ENCODE data around the gene KRT31. TPM values are rescaled to one million over a fixed set of nuclear protein-coding genes. Genes with fewer than 3 reads are reported as not detected.
"Not testable (repeated sequence)": the region's sequence is repeated elsewhere in the genome, so short reads cannot be mapped to it uniquely, and the experiment has no call there.

Gene KRT31
- total RNA-seq, 2 experiments from 2014 or later: not detected

- Mint-ChIP-seq H3K27ac (no peak overlapping the region), H3K4me1 (peaks cover 2% of the 10 kb centered on the region), H3K36me3 (peaks cover 7% of the 10 kb centered on the region), H3K9me3 (peaks cover 14% of the 10 kb centered on the region), H3K27me3 (peaks cover 4% of the 10 kb centered on the region), H3K4me3 (no peak overlapping the region)
- no peak for DNase-seq
Measured at GRCh38 chr17:41383690-41384089, 13.7 kb downstream of the KRT31 start.

- Mint-ChIP-seq H3K27ac (no peak overlapping the region), H3K4me3 (no peak overlapping the region), H3K36me3 (peaks cover 5% of the 10 kb centered on the region), H3K27me3 (peaks cover 4% of the 10 kb centered on the region), H3K9me3 (peaks cover 10% of the 10 kb centered on the region), H3K4me1 (peaks cover 6% of the 10 kb centered on the region)
- no peak for DNase-seq
Measured at GRCh38 chr17:41382394-41382793, 15.0 kb downstream of the KRT31 start.

GRCh38 chr17:41381943-41382342 lies 15.5 kb downstream of the KRT31 start, which contains the start of gene KRT34:
Gene KRT34, minus strand, starts transcription at chr17:41382306. Its CDS starts 60 bp downstream, at chr17:41382246.
- H3K27ac Mint-ChIP-seq, H3K9me3 Mint-ChIP-seq, DNase-seq, H3K4me1 Mint-ChIP-seq, H3K27me3 Mint-ChIP-seq, H3K36me3 Mint-ChIP-seq, H3K4me3 Mint-ChIP-seq: not testable (repeated sequence)

- H3K4me3 Mint-ChIP-seq, H3K4me1 Mint-ChIP-seq, H3K27me3 Mint-ChIP-seq, H3K27ac Mint-ChIP-seq, H3K36me3 Mint-ChIP-seq, DNase-seq, H3K9me3 Mint-ChIP-seq: not testable (repeated sequence)
Measured at GRCh38 chr17:41380091-41380490, 17.3 kb downstream of the KRT31 start.

GRCh38 chr17:41377546-41377945 lies 19.9 kb downstream of the KRT31 start:
- Mint-ChIP-seq H3K4me1 (peaks cover 6% of the 10 kb centered on the region), H3K4me3 (no peak overlapping the region)

GRCh38 chr17:41369713-41370112 lies 27.7 kb downstream of the KRT31 start, which contains the start of gene KRT33B:
Gene KRT33B, minus strand, starts transcription at chr17:41369813. Its CDS starts 63 bp downstream, at chr17:41369750.
- H3K36me3 Mint-ChIP-seq: no peaks in the 10 kb centered on the region
- H3K9me3 Mint-ChIP-seq: peaks cover 6% of the 10 kb centered on the region
- H3K27me3 Mint-ChIP-seq: no peaks in the 10 kb centered on the region
- no peak within 1 kb of the TSS for H3K27ac Mint-ChIP-seq
- H3K4me3 Mint-ChIP-seq: no peak within 1 kb of the TSS
- no peaks in the 10 kb centered on the region for H3K4me1 Mint-ChIP-seq
- DNase-seq: no peak

More at GRCh38 chr17:41377546-41377945, 19.9 kb downstream of the KRT31 start:
- Mint-ChIP-seq H3K9me3 (peaks cover 9% of the 10 kb centered on the region), H3K27ac (no peak overlapping the region), H3K36me3 (no peaks in the 10 kb centered on the region), H3K27me3 (no peaks in the 10 kb centered on the region)
- DNase-seq: no peak

- no peaks in the 10 kb centered on the region for H3K36me3 Mint-ChIP-seq
- no peak for DNase-seq
- H3K4me1 Mint-ChIP-seq: peaks cover 5% of the 10 kb centered on the region
- H3K4me3 Mint-ChIP-seq: no peak overlapping the region
- no peak overlapping the region for H3K27ac Mint-ChIP-seq
- no peaks in the 10 kb centered on the region for H3K27me3 Mint-ChIP-seq
- H3K9me3 Mint-ChIP-seq: peaks cover under 1% of the 10 kb centered on the region
Measured at GRCh38 chr17:41369023-41369422, 28.4 kb downstream of the KRT31 start.

- DNase-seq: no peak
- H3K27me3 Mint-ChIP-seq: no peaks in the 10 kb centered on the region
- H3K27ac Mint-ChIP-seq: no peak overlapping the region
- peaks cover 5% of the 10 kb centered on the region for H3K4me1 Mint-ChIP-seq
- no peak overlapping the region for H3K4me3 Mint-ChIP-seq
- H3K9me3 Mint-ChIP-seq: no peaks in the 10 kb centered on the region
- H3K36me3 Mint-ChIP-seq: no peaks in the 10 kb centered on the region
Measured at GRCh38 chr17:41367426-41368075, 29.9 kb downstream of the KRT31 start.

- Mint-ChIP-seq H3K27me3 (no peaks in the 10 kb centered on the region), H3K9me3 (no peaks in the 10 kb centered on the region), H3K27ac (no peak overlapping the region), H3K36me3 (no peaks in the 10 kb centered on the region), H3K4me3 (no peak overlapping the region), H3K4me1 (peaks cover 5% of the 10 kb centered on the region)
- no peak for DNase-seq
Measured at GRCh38 chr17:41366070-41366469, 31.3 kb downstream of the KRT31 start.

- Mint-ChIP-seq H3K9me3 (no peaks in the 10 kb centered on the region), H3K4me3 (no peak overlapping the region), H3K27ac (no peak overlapping the region), H3K4me1 (peaks cover 5% of the 10 kb centered on the region), H3K36me3 (no peaks in the 10 kb centered on the region), H3K27me3 (no peaks in the 10 kb centered on the region)
- DNase-seq: no peak
Measured at GRCh38 chr17:41363881-41364280, 33.5 kb downstream of the KRT31 start.

GRCh38 chr17:41360296-41360995 lies 37.0 kb downstream of the KRT31 start:
- no peak overlapping the region for H3K27ac Mint-ChIP-seq
- peaks cover 5% of the 10 kb centered on the region for H3K4me1 Mint-ChIP-seq
- H3K27me3 Mint-ChIP-seq: no peaks in the 10 kb centered on the region
- H3K36me3 Mint-ChIP-seq: peaks cover 2% of the 10 kb centered on the region
- H3K4me3 Mint-ChIP-seq: no peak overlapping the region
- DNase-seq: no peak
- H3K9me3 Mint-ChIP-seq: peaks cover 5% of the 10 kb centered on the region

GRCh38 chr17:41354536-41354935 lies 42.9 kb downstream of the KRT31 start:
- Mint-ChIP-seq H3K36me3 (peaks cover 2% of the 10 kb centered on the region), H3K4me1 (peaks cover 4% of the 10 kb centered on the region), H3K9me3 (peaks cover 5% of the 10 kb centered on the region), H3K27me3 (no peaks in the 10 kb centered on the region), H3K27ac (no peak overlapping the region), H3K4me3 (no peak overlapping the region)
- DNase-seq: no peak

GRCh38 chr17:41352597-41353366 lies 44.6 kb downstream of the KRT31 start:
- H3K27ac Mint-ChIP-seq: no peak overlapping the region
- no peak overlapping the region for H3K4me3 Mint-ChIP-seq
- peaks cover 2% of the 10 kb centered on the region for H3K36me3 Mint-ChIP-seq
- H3K9me3 Mint-ChIP-seq: peaks cover 5% of the 10 kb centered on the region
- H3K27me3 Mint-ChIP-seq: no peaks in the 10 kb centered on the region
- peaks cover 4% of the 10 kb centered on the region for H3K4me1 Mint-ChIP-seq
- DNase-seq: no peak

- DNase-seq: no peak
- no peaks in the 10 kb centered on the region for H3K27me3 Mint-ChIP-seq
- peaks cover 4% of the 10 kb centered on the region for H3K4me1 Mint-ChIP-seq
- no peaks in the 10 kb centered on the region for H3K36me3 Mint-ChIP-seq
- no peak overlapping the region for H3K4me3 Mint-ChIP-seq
- peaks cover under 1% of the 10 kb centered on the region for H3K9me3 Mint-ChIP-seq
- no peak overlapping the region for H3K27ac Mint-ChIP-seq
Measured at GRCh38 chr17:41351177-41351576, 46.2 kb downstream of the KRT31 start.

- not testable (repeated sequence) for H3K36me3 Mint-ChIP-seq, H3K9me3 Mint-ChIP-seq, H3K27me3 Mint-ChIP-seq, DNase-seq, H3K4me1 Mint-ChIP-seq, H3K27ac Mint-ChIP-seq, H3K4me3 Mint-ChIP-seq
Measured at GRCh38 chr17:41350381-41350878, 47.0 kb downstream of the KRT31 start, which contains the start of gene KRT33A. Gene KRT33A, minus strand, starts transcription at chr17:41350828. Its CDS starts 61 bp downstream, at chr17:41350767.

Data from activated naive CD8-positive, alpha-beta T cell treated with anti-CD3 and anti-CD28 coated beads for 36 hours (primary cell).